ENCODE measurements around the gene SLC26A9. TPM values are rescaled to one million over a fixed set of nuclear protein-coding genes. Genes with fewer than 3 reads are reported as not detected.
"Not testable (repeated sequence)": the region's sequence is repeated elsewhere in the genome, so short reads cannot be mapped to it uniquely, and the experiment has no call there.

SLC26A9 gene
- total RNA-seq, 4 donors from 2014 or later: not detected

DNA sequence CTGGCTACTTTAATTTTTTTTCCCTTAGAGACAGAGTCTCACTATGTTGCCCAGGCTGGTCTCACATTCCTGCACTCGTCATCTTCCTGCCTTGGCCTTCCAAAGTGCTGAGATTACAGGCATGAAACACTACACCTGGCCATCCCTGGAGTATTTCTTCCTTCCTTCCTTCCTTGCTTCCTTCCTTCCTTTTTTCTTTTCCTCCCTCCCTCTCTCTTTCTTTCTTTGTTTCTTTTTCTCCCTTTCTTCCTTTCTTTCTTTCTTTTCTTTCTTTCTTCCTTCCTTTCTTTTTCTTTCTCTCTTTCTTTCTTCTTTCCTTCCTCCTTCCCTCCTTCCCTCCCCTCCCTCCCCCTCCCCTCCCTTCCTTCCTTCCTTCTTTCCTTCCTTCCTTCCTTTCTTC lies 46.9 kb downstream of the SLC26A9 start:
- no peak overlapping the region for H3K27ac ChIP-seq
- H3K36me3 ChIP-seq: no peaks in the 10 kb centered on the region
- no peaks in the 10 kb centered on the region for H3K9me3 ChIP-seq
- no peak overlapping the region for H3K4me3 ChIP-seq
- H3K27me3 ChIP-seq: no peaks in the 10 kb centered on the region
- intact Hi-C loops (cut with DNase I; ENCODE audit: low total_unique reads): no loop called here
- no peaks in the 10 kb centered on the region for H3K4me1 ChIP-seq
- no peak for TF ChIP-seq POLR2A (IDR thresholded peaks at IDR 0.05)
- TF ChIP-seq, protein P1, sequence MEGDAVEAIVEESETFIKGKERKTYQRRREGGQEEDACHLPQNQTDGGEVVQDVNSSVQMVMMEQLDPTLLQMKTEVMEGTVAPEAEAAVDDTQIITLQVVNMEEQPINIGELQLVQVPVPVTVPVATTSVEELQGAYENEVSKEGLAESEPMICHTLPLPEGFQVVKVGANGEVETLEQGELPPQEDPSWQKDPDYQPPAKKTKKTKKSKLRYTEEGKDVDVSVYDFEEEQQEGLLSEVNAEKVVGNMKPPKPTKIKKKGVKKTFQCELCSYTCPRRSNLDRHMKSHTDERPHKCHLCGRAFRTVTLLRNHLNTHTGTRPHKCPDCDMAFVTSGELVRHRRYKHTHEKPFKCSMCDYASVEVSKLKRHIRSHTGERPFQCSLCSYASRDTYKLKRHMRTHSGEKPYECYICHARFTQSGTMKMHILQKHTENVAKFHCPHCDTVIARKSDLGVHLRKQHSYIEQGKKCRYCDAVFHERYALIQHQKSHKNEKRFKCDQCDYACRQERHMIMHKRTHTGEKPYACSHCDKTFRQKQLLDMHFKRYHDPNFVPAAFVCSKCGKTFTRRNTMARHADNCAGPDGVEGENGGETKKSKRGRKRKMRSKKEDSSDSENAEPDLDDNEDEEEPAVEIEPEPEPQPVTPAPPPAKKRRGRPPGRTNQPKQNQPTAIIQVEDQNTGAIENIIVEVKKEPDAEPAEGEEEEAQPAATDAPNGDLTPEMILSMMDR (IDR thresholded peaks at IDR 0.05): no peak
- DNase-seq: no peak

DNA sequence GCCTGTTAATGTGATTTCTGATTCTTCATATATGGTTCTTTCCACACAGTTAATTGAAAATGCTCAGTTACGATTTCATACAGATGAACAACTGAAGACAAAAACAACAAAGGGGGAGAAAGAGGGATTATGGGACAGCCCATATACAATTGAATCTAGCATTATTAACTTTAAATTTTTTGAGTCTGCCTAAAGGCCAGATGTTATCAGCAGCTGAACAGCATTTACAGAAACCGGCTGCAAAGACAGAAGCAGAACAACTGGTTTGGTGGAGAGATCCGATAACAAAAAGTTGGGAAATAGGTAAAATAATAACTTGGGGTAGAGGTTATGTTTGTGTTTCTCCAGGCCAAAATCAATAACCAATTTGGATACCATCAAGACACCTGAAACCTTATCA lies 49.1 kb downstream of the SLC26A9 start:
- H3K4me1 ChIP-seq: not testable (repeated sequence)

DNA sequence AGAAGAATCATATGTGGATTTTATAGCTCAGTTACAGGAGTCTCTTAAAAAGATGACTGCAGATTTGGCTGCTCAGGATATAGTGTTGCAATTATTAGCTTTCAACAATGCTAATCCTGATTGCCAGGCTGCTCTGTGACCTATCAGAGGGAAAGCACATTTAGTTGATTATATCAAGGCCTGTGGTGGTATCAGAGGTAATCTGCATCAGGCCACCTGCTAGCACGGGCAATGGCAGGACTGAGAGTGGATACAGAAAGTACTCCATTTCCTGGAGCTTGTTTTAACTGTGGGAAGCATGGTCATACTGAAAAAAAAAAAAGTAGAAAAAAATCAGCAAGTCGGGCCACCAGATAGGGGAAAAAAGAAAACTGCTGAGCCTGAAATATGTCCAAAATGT lies 51.1 kb downstream of the SLC26A9 start:
- intact Hi-C loops (cut with DNase I; ENCODE audit: low total_unique reads); H3K36me3 ChIP-seq; H3K27me3 ChIP-seq; H3K27ac ChIP-seq; H3K4me3 ChIP-seq; DNase-seq; H3K4me1 ChIP-seq; H3K9me3 ChIP-seq: not testable (repeated sequence)

More for the DNA sequence above, 49.1 kb downstream of the SLC26A9 start:
- H3K9me3 ChIP-seq; H3K36me3 ChIP-seq; DNase-seq; H3K4me3 ChIP-seq; H3K27ac ChIP-seq; intact Hi-C loops (cut with DNase I; ENCODE audit: low total_unique reads); H3K27me3 ChIP-seq: not testable (repeated sequence)

DNA sequence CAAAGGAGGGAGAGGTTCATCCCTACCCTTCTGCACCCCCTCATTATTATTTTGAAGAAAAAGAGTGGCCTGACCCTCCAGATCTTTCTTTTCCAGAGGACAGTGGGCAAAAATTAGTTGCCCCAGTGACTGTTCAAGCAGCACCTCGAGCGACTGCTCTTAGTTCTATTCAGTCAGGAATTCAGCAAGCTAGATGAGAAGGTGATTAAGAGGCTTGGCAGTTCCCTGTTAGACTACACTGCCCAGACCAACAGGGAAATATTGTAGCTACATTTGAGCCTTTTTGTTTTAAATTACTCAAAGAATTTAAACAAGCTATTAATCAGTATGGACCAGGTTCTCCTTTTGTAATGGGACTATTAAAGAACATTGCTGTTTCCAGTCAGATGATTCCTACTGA lies 51.8 kb downstream of the SLC26A9 start:
- H3K27ac ChIP-seq; H3K4me1 ChIP-seq; H3K36me3 ChIP-seq; H3K27me3 ChIP-seq; H3K9me3 ChIP-seq; DNase-seq; H3K4me3 ChIP-seq; intact Hi-C loops (cut with DNase I; ENCODE audit: low total_unique reads): not testable (repeated sequence)

DNA sequence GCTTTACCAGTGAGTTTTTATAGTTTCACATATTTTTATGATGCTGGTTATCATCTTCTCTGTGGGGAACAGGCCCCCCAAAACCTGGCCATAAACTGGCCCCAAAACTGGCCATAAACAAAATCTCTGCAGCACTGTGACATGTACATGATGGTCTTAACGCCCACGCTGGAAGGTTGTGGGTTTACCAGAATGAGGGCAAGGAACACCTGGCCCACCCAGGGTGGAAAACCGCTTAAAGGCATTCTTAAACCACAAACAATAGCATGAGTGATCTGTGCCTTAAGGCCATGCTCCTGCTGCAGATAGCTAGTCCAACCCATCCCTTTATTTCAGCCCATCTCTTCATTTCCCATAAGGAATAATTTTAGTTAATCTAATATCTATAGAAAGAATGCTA lies 52.6 kb downstream of the SLC26A9 start:
- H3K27me3 ChIP-seq; intact Hi-C loops (cut with DNase I; ENCODE audit: low total_unique reads); H3K36me3 ChIP-seq; H3K27ac ChIP-seq; DNase-seq; H3K4me3 ChIP-seq; H3K4me1 ChIP-seq; H3K9me3 ChIP-seq: not testable (repeated sequence)

DNA sequence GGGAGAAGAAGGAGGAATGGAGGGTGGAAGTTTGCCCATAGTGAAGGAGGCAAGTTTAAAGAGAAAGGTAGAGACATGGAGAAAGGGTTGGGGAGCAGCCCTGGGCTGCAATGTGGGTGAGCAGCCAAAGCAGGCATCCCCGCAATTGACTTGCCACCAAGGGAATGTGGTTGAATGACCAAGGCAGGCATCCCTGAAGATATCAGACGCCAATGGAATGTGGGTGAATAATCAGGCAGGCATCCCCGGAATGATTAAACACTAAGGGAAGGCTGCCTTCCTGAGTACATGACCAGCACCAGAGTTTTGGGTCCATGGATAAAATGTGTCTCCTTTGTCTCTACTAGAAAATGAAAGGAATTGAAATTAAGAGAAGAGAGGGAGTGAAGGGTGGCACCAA lies 53.5 kb downstream of the SLC26A9 start:
- H3K4me1 ChIP-seq; H3K4me3 ChIP-seq; H3K36me3 ChIP-seq; H3K27me3 ChIP-seq; H3K9me3 ChIP-seq; H3K27ac ChIP-seq; intact Hi-C loops (cut with DNase I; ENCODE audit: low total_unique reads); DNase-seq: not testable (repeated sequence)

DNA sequence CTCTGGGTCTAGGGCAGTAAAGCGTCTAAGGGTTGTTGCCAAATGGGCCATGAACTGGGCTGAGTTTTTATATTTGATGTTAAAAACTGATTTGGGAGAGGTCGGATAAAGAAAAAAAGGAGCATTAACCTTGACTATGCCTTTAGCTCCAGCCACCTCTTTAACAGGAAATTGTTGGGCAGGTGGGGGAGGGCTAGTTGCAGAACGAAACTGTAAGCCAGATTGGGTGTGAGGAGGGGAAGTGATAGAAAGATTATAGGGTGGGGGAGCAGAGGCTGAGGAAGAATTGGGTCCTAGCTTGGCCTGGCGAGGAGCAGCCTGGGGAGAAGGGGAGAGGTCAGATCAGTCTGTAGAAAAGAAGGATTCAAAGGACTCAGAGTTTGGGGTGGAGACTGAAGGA lies 54.2 kb downstream of the SLC26A9 start:
- DNase-seq; H3K36me3 ChIP-seq; H3K4me1 ChIP-seq; H3K27ac ChIP-seq; H3K4me3 ChIP-seq; H3K27me3 ChIP-seq; H3K9me3 ChIP-seq; intact Hi-C loops (cut with DNase I; ENCODE audit: low total_unique reads): not testable (repeated sequence)

DNA sequence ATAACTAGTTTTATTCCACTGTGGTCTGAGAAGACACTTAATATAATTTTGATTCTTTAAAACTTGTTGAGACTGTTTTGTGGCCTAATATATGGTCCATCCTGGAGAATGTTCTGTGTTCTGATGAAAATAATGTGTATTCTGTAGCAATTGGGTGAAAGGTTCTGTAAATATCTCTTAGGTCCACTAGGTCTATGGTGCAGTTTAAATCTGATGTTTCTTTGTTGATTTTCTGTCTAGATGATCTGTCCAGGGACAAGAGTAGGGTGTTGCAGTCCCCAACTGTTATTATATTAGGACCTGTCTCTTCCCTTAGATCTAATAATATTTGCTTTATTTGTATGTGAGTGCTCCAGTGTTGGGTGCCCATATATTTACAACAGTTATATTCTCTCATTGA lies 59.5 kb downstream of the SLC26A9 start:
- no peak overlapping the region for H3K27ac ChIP-seq
- H3K4me3 ChIP-seq: no peak overlapping the region
- intact Hi-C loops (cut with DNase I; ENCODE audit: low total_unique reads): no loop called here
- H3K9me3 ChIP-seq: no peaks in the 10 kb centered on the region
- H3K36me3 ChIP-seq: no peaks in the 10 kb centered on the region
- TF ChIP-seq POLR2A (IDR thresholded peaks at IDR 0.05): no peak
- TF ChIP-seq, protein P1 (IDR thresholded peaks at IDR 0.05): no peak
- DNase-seq: no peak
- no peaks in the 10 kb centered on the region for H3K27me3 ChIP-seq
- H3K4me1 ChIP-seq: no peaks in the 10 kb centered on the region
